ENCODE results near the gene IP6K3.

- TF ChIP-seq, protein P1, sequence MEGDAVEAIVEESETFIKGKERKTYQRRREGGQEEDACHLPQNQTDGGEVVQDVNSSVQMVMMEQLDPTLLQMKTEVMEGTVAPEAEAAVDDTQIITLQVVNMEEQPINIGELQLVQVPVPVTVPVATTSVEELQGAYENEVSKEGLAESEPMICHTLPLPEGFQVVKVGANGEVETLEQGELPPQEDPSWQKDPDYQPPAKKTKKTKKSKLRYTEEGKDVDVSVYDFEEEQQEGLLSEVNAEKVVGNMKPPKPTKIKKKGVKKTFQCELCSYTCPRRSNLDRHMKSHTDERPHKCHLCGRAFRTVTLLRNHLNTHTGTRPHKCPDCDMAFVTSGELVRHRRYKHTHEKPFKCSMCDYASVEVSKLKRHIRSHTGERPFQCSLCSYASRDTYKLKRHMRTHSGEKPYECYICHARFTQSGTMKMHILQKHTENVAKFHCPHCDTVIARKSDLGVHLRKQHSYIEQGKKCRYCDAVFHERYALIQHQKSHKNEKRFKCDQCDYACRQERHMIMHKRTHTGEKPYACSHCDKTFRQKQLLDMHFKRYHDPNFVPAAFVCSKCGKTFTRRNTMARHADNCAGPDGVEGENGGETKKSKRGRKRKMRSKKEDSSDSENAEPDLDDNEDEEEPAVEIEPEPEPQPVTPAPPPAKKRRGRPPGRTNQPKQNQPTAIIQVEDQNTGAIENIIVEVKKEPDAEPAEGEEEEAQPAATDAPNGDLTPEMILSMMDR (IDR thresholded peaks at IDR 0.05), result peak in 8 of 12 donors; percentile 19 to 57 (median 26)
- no peak for TF ChIP-seq POLR2A (IDR thresholded peaks at IDR 0.05)
These were observed 44.2 kb downstream of the IP6K3 start for GRCh38 chr6:33702345-33702977.

Data from heart left ventricle (tissue), 13 donors.